ENCODE measurements around the gene OCA2. TPM values are rescaled to one million over a fixed set of nuclear protein-coding genes. Genes with fewer than 3 reads are reported as not detected.

The OCA2 gene
- total RNA-seq, 4 donors from 2014 or later, result 0.17 to 1.2 (median 0.24) TPM

DNA sequence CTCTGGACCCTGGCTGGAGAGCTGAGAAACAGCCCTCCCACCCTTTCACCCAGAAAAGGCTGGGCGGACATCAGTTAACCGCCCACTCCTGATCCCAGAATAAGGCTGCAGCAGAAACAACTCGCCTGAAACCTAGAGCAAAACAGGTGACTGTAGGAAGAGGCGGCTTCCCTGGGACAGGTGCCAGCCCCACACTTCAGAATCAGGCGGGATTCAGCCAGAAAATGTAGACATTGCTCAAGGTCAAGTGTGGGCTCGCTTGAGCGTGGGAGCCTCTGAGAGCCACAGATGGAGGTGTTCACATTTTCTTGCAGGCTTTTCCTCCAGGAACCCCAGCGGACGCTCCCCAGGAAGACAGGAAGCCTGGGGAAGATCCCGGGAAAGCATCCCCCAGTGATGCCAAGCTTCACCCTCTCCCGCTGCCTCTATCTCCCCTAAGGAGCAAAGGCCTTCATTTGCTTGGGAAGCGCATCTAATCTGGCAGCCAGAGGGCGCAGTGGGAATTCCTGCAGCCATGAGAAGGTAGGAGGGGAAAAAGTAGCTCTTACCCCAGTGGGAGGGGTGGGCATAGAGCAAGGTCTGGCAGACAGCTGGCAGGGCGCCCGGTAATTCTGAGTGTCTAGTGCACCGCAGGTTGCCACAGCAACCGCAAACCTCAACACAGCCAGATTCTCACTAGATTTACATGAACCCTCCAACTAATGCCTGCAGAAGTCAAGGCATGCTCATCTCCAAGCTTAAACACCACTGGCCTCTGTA is 77.7 kb downstream of the OCA2 start:
- Histone ChIP-seq H3K27me3 (no peaks in the 10 kb centered on the region), H3K4me3 (no peak overlapping the region), H3K4me1 (peaks cover 0 to 7% (median 0%) of the 10 kb centered on the region in 4 donors), H3K27ac (replicated peaks in 1 of 4) (no peak overlapping the region), H3K9me3 (no peaks in the 10 kb centered on the region), H3K36me3 (no peaks in the 10 kb centered on the region)
- intact Hi-C loops (cut with DNase I), result no loop called here
- TF ChIP-seq, protein P1, sequence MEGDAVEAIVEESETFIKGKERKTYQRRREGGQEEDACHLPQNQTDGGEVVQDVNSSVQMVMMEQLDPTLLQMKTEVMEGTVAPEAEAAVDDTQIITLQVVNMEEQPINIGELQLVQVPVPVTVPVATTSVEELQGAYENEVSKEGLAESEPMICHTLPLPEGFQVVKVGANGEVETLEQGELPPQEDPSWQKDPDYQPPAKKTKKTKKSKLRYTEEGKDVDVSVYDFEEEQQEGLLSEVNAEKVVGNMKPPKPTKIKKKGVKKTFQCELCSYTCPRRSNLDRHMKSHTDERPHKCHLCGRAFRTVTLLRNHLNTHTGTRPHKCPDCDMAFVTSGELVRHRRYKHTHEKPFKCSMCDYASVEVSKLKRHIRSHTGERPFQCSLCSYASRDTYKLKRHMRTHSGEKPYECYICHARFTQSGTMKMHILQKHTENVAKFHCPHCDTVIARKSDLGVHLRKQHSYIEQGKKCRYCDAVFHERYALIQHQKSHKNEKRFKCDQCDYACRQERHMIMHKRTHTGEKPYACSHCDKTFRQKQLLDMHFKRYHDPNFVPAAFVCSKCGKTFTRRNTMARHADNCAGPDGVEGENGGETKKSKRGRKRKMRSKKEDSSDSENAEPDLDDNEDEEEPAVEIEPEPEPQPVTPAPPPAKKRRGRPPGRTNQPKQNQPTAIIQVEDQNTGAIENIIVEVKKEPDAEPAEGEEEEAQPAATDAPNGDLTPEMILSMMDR (IDR thresholded peaks at IDR 0.05), result peak; percentile 30 to 41 (median 31)
- TF ChIP-seq EP300 (IDR thresholded peaks at IDR 0.05), result no peak
- 71% methylated on average over 13 of the region's 17 CpGs for WGBS
- DNase-seq (ENCODE audit: extremely low spot score), result peak; percentile 89

DNA sequence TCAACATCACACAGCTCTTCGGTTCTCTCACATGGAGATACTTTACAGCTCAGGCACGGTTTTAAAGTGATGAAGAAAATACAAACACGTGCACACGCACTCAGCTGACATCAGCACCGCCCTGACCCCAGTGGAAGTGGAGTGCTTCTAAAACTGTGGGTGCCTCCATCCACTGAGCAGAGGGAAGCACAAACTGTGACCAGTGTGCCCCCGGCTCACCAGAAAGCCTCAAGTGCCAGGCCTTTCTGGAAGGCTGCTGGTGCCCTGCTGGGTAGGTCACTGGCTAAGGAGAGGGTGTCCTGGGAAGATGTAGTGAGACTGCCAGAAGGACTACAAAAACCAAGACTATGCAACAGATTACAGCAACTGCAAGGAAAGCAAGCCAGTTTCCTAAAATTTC is 78.5 kb downstream of the OCA2 start:
- Histone ChIP-seq H3K36me3 (no peaks in the 10 kb centered on the region), H3K27ac (replicated peaks in 1 of 4) (no peak overlapping the region), H3K4me3 (no peak overlapping the region), H3K9me3 (no peaks in the 10 kb centered on the region), H3K4me1 (peaks cover 0 to 7% (median 0%) of the 10 kb centered on the region in 4 donors), H3K27me3 (no peaks in the 10 kb centered on the region)
- intact Hi-C loops (cut with DNase I), result no loop called here
- peak; percentile 80 for DNase-seq (ENCODE audit: extremely low spot score)
- WGBS, result 91% methylated on average over 5 of the region's 6 CpGs
- TF ChIP-seq POLR2AphosphoS5 (IDR thresholded peaks at IDR 0.05), result no peak

GRCh38 chr15:28019594-28020309 is 79.4 kb downstream of the OCA2 start:
- H3K27me3 ChIP-seq, result no peaks in the 10 kb centered on the region
- H3K4me3 ChIP-seq, result no peak overlapping the region
- H3K27ac ChIP-seq (replicated peaks in 1 of 4), result no peak overlapping the region
- intact Hi-C loops (cut with DNase I), result no loop called here
- no peaks in the 10 kb centered on the region for H3K9me3 ChIP-seq
- peaks cover 0 to 7% (median 0%) of the 10 kb centered on the region in 4 donors for H3K4me1 ChIP-seq
- H3K36me3 ChIP-seq, result no peaks in the 10 kb centered on the region
- WGBS, result 84% methylated on average over 16 of the region's 19 CpGs
- DNase-seq (ENCODE audit: extremely low spot score), result peak; percentile 82
- TF ChIP-seq POLR2AphosphoS5 (IDR thresholded peaks at IDR 0.05) (no peak), POLR2A (IDR thresholded peaks at IDR 0.05; ENCODE audit: low read depth) (no peak), EP300 (IDR thresholded peaks at IDR 0.05) (no peak)
- TF ChIP-seq, protein P1 (IDR thresholded peaks at IDR 0.05), result no peak

GRCh38 chr15:28018291-28019044 is 80.6 kb downstream of the OCA2 start:
- H3K9me3 ChIP-seq, result no peaks in the 10 kb centered on the region
- intact Hi-C loops (cut with DNase I), result no loop called here
- no peak overlapping the region for H3K4me3 ChIP-seq
- TF ChIP-seq, protein P1 (IDR thresholded peaks at IDR 0.05), result no peak
- TF ChIP-seq POLR2AphosphoS5 (IDR thresholded peaks at IDR 0.05) (no peak), EP300 (IDR thresholded peaks at IDR 0.05) (no peak), POLR2A (IDR thresholded peaks at IDR 0.05; ENCODE audit: low read depth) (no peak)
- 88% methylated on average over 26 of the region's 26 CpGs for WGBS
- no peaks in the 10 kb centered on the region for H3K27me3 ChIP-seq
- H3K27ac ChIP-seq (replicated peaks in 1 of 4), result no peak overlapping the region
- DNase-seq (ENCODE audit: extremely low spot score), result peak; percentile 89
- no peaks in the 10 kb centered on the region for H3K36me3 ChIP-seq
- peaks cover 0 to 7% (median 0%) of the 10 kb centered on the region in 4 donors for H3K4me1 ChIP-seq

- Histone ChIP-seq H3K9me3 (no peaks in the 10 kb centered on the region), H3K4me3 (no peak overlapping the region), H3K36me3 (no peaks in the 10 kb centered on the region), H3K27me3 (no peaks in the 10 kb centered on the region), H3K27ac (replicated peaks in 1 of 4) (no peak overlapping the region), H3K4me1 (peaks cover 0 to 7% (median 0%) of the 10 kb centered on the region in 4 donors)
- 88% methylated on average over 9 of the region's 10 CpGs for WGBS
- intact Hi-C loops (cut with DNase I), result no loop called here
- peak; percentile 75 for DNase-seq (ENCODE audit: extremely low spot score)
- TF ChIP-seq POLR2A (IDR thresholded peaks at IDR 0.05; ENCODE audit: low read depth) (no peak), EP300 (IDR thresholded peaks at IDR 0.05) (no peak), POLR2AphosphoS5 (IDR thresholded peaks at IDR 0.05) (no peak)
- TF ChIP-seq, protein P1 (IDR thresholded peaks at IDR 0.05), result no peak
Measured at GRCh38 chr15:28017423-28017924, 81.6 kb downstream of the OCA2 start.
